Measurements from ENCODE around the gene RUNX3. TPM values are rescaled to one million over a fixed set of nuclear protein-coding genes. Genes with fewer than 3 reads are reported as not detected.

RUNX3 gene
- total RNA-seq, 1 donor from 2014 or later: 112 TPM

- Mint-ChIP-seq H3K27me3 (peaks cover 32% of the 10 kb centered on the region), H3K9me3 (peaks cover 19% of the 10 kb centered on the region), H3K27ac (no peak overlapping the region), H3K36me3 (ENCODE audit: low read depth) (peaks cover 11% of the 10 kb centered on the region), H3K4me1 (no peaks in the 10 kb centered on the region), H3K4me3 (no peak overlapping the region)
- intact Hi-C loops (cut with micrococcal nuclease): no loop called here
- no peak for DNase-seq
Observed at GRCh38 chr1:24888061-24888970, 41.8 kb downstream of the RUNX3 start.

GRCh38 chr1:24886241-24886640, 43.8 kb downstream of the RUNX3 start:
- H3K9me3 Mint-ChIP-seq: peaks cover 14% of the 10 kb centered on the region
- no peaks in the 10 kb centered on the region for H3K4me1 Mint-ChIP-seq
- intact Hi-C loops (cut with micrococcal nuclease): no loop called here
- H3K27me3 Mint-ChIP-seq: peaks cover 48% of the 10 kb centered on the region
- no peak overlapping the region for H3K27ac Mint-ChIP-seq
- no peak for DNase-seq
- H3K36me3 Mint-ChIP-seq (ENCODE audit: low read depth): peaks cover 2% of the 10 kb centered on the region
- H3K4me3 Mint-ChIP-seq: no peak overlapping the region

GRCh38 chr1:24884751-24885150, 45.3 kb downstream of the RUNX3 start:
- H3K27me3 Mint-ChIP-seq: peaks cover 61% of the 10 kb centered on the region
- intact Hi-C loops (cut with micrococcal nuclease): no loop called here
- H3K36me3 Mint-ChIP-seq (ENCODE audit: low read depth): peaks cover 2% of the 10 kb centered on the region
- H3K27ac Mint-ChIP-seq: no peak overlapping the region
- no peak for DNase-seq
- no peak overlapping the region for H3K4me3 Mint-ChIP-seq
- no peaks in the 10 kb centered on the region for H3K4me1 Mint-ChIP-seq
- H3K9me3 Mint-ChIP-seq: peaks cover 14% of the 10 kb centered on the region

- intact Hi-C loops (cut with micrococcal nuclease): no loop called here
Observed at GRCh38 chr1:24881034-24881433, 49.0 kb downstream of the RUNX3 start.

GRCh38 chr1:24878775-24879742, 51.0 kb downstream of the RUNX3 start:
- intact Hi-C loops (cut with micrococcal nuclease): no loop called here
- Mint-ChIP-seq H3K27ac (no peak overlapping the region), H3K27me3 (peaks cover 50% of the 10 kb centered on the region), H3K9me3 (peaks cover 6% of the 10 kb centered on the region), H3K36me3 (ENCODE audit: low read depth) (no peaks in the 10 kb centered on the region), H3K4me3 (no peak overlapping the region), H3K4me1 (no peaks in the 10 kb centered on the region)
- no peak for DNase-seq

More at GRCh38 chr1:24881034-24881433, 49.0 kb downstream of the RUNX3 start:
- DNase-seq: no peak
- Mint-ChIP-seq H3K4me1 (no peaks in the 10 kb centered on the region), H3K4me3 (no peak overlapping the region), H3K36me3 (ENCODE audit: low read depth) (peaks cover 2% of the 10 kb centered on the region), H3K27me3 (peaks cover 67% of the 10 kb centered on the region), H3K27ac (no peak overlapping the region), H3K9me3 (peaks cover 14% of the 10 kb centered on the region)

GRCh38 chr1:24878045-24878444, 52.0 kb downstream of the RUNX3 start:
- Mint-ChIP-seq H3K27me3 (peaks cover 43% of the 10 kb centered on the region), H3K4me1 (no peaks in the 10 kb centered on the region), H3K4me3 (no peak overlapping the region), H3K9me3 (peaks cover 1% of the 10 kb centered on the region), H3K36me3 (ENCODE audit: low read depth) (no peaks in the 10 kb centered on the region), H3K27ac (no peak overlapping the region)
- intact Hi-C loops (cut with micrococcal nuclease): no loop called here
- DNase-seq: no peak

GRCh38 chr1:24875991-24876506, 54.0 kb downstream of the RUNX3 start:
- H3K9me3 Mint-ChIP-seq: no peaks in the 10 kb centered on the region
- no peak overlapping the region for H3K27ac Mint-ChIP-seq
- DNase-seq: no peak
- H3K36me3 Mint-ChIP-seq (ENCODE audit: low read depth): no peaks in the 10 kb centered on the region
- H3K4me3 Mint-ChIP-seq: no peak overlapping the region
- intact Hi-C loops (cut with micrococcal nuclease): no loop called here
- H3K4me1 Mint-ChIP-seq: no peaks in the 10 kb centered on the region
- H3K27me3 Mint-ChIP-seq: peaks cover 39% of the 10 kb centered on the region

GRCh38 chr1:24875257-24875656, 54.8 kb downstream of the RUNX3 start:
- H3K27ac Mint-ChIP-seq: no peak overlapping the region

GRCh38 chr1:24874611-24875234, 55.4 kb downstream of the RUNX3 start:
- no peak overlapping the region for H3K4me3 Mint-ChIP-seq
- no peak for DNase-seq

More at GRCh38 chr1:24875257-24875656, 54.8 kb downstream of the RUNX3 start:
- H3K27me3 Mint-ChIP-seq: peaks cover 35% of the 10 kb centered on the region
- no peaks in the 10 kb centered on the region for H3K9me3 Mint-ChIP-seq
- no peak overlapping the region for H3K4me3 Mint-ChIP-seq
- intact Hi-C loops (cut with micrococcal nuclease): no loop called here
- no peak for DNase-seq
- H3K4me1 Mint-ChIP-seq: no peaks in the 10 kb centered on the region
- no peaks in the 10 kb centered on the region for H3K36me3 Mint-ChIP-seq (ENCODE audit: low read depth)

GRCh38 chr1:24874056-24874455, 56.0 kb downstream of the RUNX3 start:
- Mint-ChIP-seq H3K9me3 (no peaks in the 10 kb centered on the region), H3K4me1 (no peaks in the 10 kb centered on the region), H3K27ac (no peak overlapping the region), H3K27me3 (peaks cover 34% of the 10 kb centered on the region), H3K4me3 (no peak overlapping the region), H3K36me3 (ENCODE audit: low read depth) (no peaks in the 10 kb centered on the region)
- intact Hi-C loops (cut with micrococcal nuclease): no loop called here
- no peak for DNase-seq

More at GRCh38 chr1:24874611-24875234, 55.4 kb downstream of the RUNX3 start:
- intact Hi-C loops (cut with micrococcal nuclease): no loop called here
- Mint-ChIP-seq H3K36me3 (ENCODE audit: low read depth) (no peaks in the 10 kb centered on the region), H3K27ac (no peak overlapping the region), H3K4me1 (no peaks in the 10 kb centered on the region), H3K27me3 (peaks cover 32% of the 10 kb centered on the region), H3K9me3 (no peaks in the 10 kb centered on the region)

- Mint-ChIP-seq H3K4me3 (no peak overlapping the region), H3K27ac (no peak overlapping the region), H3K27me3 (peaks cover 32% of the 10 kb centered on the region), H3K4me1 (no peaks in the 10 kb centered on the region), H3K9me3 (no peaks in the 10 kb centered on the region), H3K36me3 (ENCODE audit: low read depth) (no peaks in the 10 kb centered on the region)
- no peak for DNase-seq
- intact Hi-C loops (cut with micrococcal nuclease): no loop called here
Observed at GRCh38 chr1:24873148-24873547, 56.9 kb downstream of the RUNX3 start.

- intact Hi-C loops (cut with micrococcal nuclease): no loop called here
- Mint-ChIP-seq H3K4me3 (no peak overlapping the region), H3K27ac (no peak overlapping the region), H3K27me3 (peaks cover 31% of the 10 kb centered on the region), H3K36me3 (ENCODE audit: low read depth) (no peaks in the 10 kb centered on the region), H3K4me1 (no peaks in the 10 kb centered on the region), H3K9me3 (no peaks in the 10 kb centered on the region)
- DNase-seq: no peak
Observed at GRCh38 chr1:24872061-24872850, 57.8 kb downstream of the RUNX3 start.

Data from activated CD4-positive, alpha-beta T cell treated with anti-CD3 and anti-CD28 coated beads, Interleukin-2, amount 10 ng/mL, durations not matched to agents 24 days and 14 days (primary cell).